NCI-H2029 treated with DMSO at 0.1 percent for 48 hours (cell line): ENCODE measurements around the gene NUP107.

Experiments
- DNase-seq: peaks from one replicate; lab custom pipeline; 2025; lab: John Stamatoyannopoulos, UW

The NUP107 gene

GRCh38 chr12:68743356-68743755, 56.6 kb downstream of the NUP107 start:
- no peak for DNase-seq

GRCh38 chr12:68745376-68745903, 58.7 kb downstream of the NUP107 start:
- DNase-seq, result no peak

- peak; percentile 68 for DNase-seq
Observed at GRCh38 chr12:68745904-68746571, 59.3 kb downstream of the NUP107 start, which contains the start of gene SLC35E3. TSS of gene SLC35E3 (plus strand) at chr12:68746176. CDS start at chr12:68746378, 202 bp downstream.

GRCh38 chr12:68746572-68747180, 59.9 kb downstream of the NUP107 start:
- no peak for DNase-seq

GRCh38 chr12:68749443-68749842, 62.7 kb downstream of the NUP107 start:
- DNase-seq, result no peak

- no peak for DNase-seq
Observed at GRCh38 chr12:68749861-68750260, 63.1 kb downstream of the NUP107 start.

- no peak for DNase-seq
Observed at GRCh38 chr12:68750506-68750905, 63.7 kb downstream of the NUP107 start.

GRCh38 chr12:68755536-68756243, 68.9 kb downstream of the NUP107 start:
- no peak for DNase-seq

GRCh38 chr12:68759852-68760251, 73.1 kb downstream of the NUP107 start:
- DNase-seq, result no peak

- no peak for DNase-seq
Observed at GRCh38 chr12:68760806-68761441, 74.1 kb downstream of the NUP107 start.

GRCh38 chr12:68761442-68761812, 74.6 kb downstream of the NUP107 start:
- DNase-seq, result no peak

GRCh38 chr12:68761901-68762630, 75.3 kb downstream of the NUP107 start:
- no peak for DNase-seq

- DNase-seq, result no peak
Observed at GRCh38 chr12:68762691-68763090, 75.9 kb downstream of the NUP107 start.

GRCh38 chr12:68765696-68766095, 78.9 kb downstream of the NUP107 start:
- no peak for DNase-seq

GRCh38 chr12:68766646-68767045, 79.9 kb downstream of the NUP107 start:
- DNase-seq, result no peak

GRCh38 chr12:68767191-68767590, 80.4 kb downstream of the NUP107 start:
- DNase-seq, result no peak

GRCh38 chr12:68768431-68768939, 81.7 kb downstream of the NUP107 start:
- DNase-seq, result no peak

GRCh38 chr12:68769941-68770340, 83.2 kb downstream of the NUP107 start:
- no peak for DNase-seq

GRCh38 chr12:68771223-68771925, 84.6 kb downstream of the NUP107 start:
- no peak for DNase-seq

- no peak for DNase-seq
Observed at GRCh38 chr12:68772714-68773113, 85.9 kb downstream of the NUP107 start.

GRCh38 chr12:68773582-68773981, 86.8 kb downstream of the NUP107 start:
- DNase-seq, result no peak
